H1 (cell line): Measurements from ENCODE around the gene OPCML. TPM values are rescaled to one million over a fixed set of nuclear protein-coding genes. Genes with fewer than 3 reads are reported as not detected.

Experiments
- CTCF ChIA-PET: fragments of 300-600 bp; sonication (Branson Sonifier 250); formaldehyde crosslinking; loops from one replicate; lab custom pipeline; 2021; ENCODE audit not compliant: partially characterized antibody; lab: Charles Lee
- POLR2A ChIA-PET: fragments of 300-600 bp; sonication (Branson Sonifier 250); formaldehyde crosslinking; loops from one replicate; lab custom pipeline; 2021; ENCODE audit warnings: inconsistent platforms; ENCODE audit not compliant: partially characterized antibody; lab: Charles Lee
- DNase-seq, 2 experiments: peaks; one replicate each; pipeline versions ENCODE4 v3.0.0 to v3.0.0-alpha.2; 2010 to 2022; ENCODE audit warnings: low spot score in 2 of 2, low read depth in 1 of 2, mixed read lengths in 1 of 2
- FAIRE-seq: peaks from 2 replicates; lab custom pipeline; 2011; peaks lifted over from hg19 to GRCh38; lab: Jason Lieb, UNC
- H2AFZ ChIP-seq: 2 replicates; pipeline ENCODE4 v1.8.1; 2012; ENCODE audit warnings: low read length, inconsistent platforms
- H2AK5ac ChIP-seq: 2 replicates; pipeline ENCODE4 v1.6.1; 2013; ENCODE audit warnings: low read depth, low read length
- H2BK120ac ChIP-seq: replicated peaks from 2 replicates; pipeline ENCODE3; 2013; ENCODE audit warnings: low read depth, low read length, inconsistent platforms
- H2BK12ac ChIP-seq: 2 replicates; pipeline ENCODE4 v1.6.1; 2013; ENCODE audit warnings: low read depth, low read length
- H2BK15ac ChIP-seq: 2 replicates; pipeline ENCODE4 v1.6.1; 2013; ENCODE audit warnings: low read length
- H2BK20ac ChIP-seq: 2 replicates; pipeline ENCODE4 v1.6.1; 2013; ENCODE audit warnings: low read length
- H2BK5ac ChIP-seq: 2 replicates; pipeline ENCODE4 v1.6.1; 2013; ENCODE audit warnings: low read depth, low read length
- H3K14ac ChIP-seq: 2 replicates; pipeline ENCODE4 v1.6.1; 2013; ENCODE audit warnings: inconsistent platforms; ENCODE audit not compliant: insufficient read length
- H3K18ac ChIP-seq: 2 replicates; pipeline ENCODE4 v1.6.1; 2013; ENCODE audit warnings: low read length; ENCODE audit errors: extremely low read depth
- H3K23ac ChIP-seq: 2 replicates; pipeline ENCODE4 v1.6.1; 2013; ENCODE audit warnings: inconsistent platforms; ENCODE audit not compliant: insufficient read length
- H3K23me2 ChIP-seq: 2 replicates; pipeline ENCODE4 v1.6.1; 2013; ENCODE audit warnings: low read depth, low read length
- H3K27ac ChIP-seq: 2 replicates; pipeline ENCODE4 v1.6.1; 2011; ENCODE audit warnings: low read depth, low read length, inconsistent platforms
- H3K27me3 ChIP-seq, 4 experiments: replicated peaks in 1 of 4; 1 replicate in 1 of 4; 2 replicates in 3 of 4; pipeline versions ENCODE4 v1.6.1 to v1.8.1; 2011 to 2013; ENCODE audit warnings: low read length in 3 of 4, mild to moderate bottlenecking in 3 of 4, inconsistent platforms in 2 of 4, mixed read lengths in 2 of 4, moderate library complexity in 1 of 4; ENCODE audit not compliant: control insufficient read depth in 3 of 4, insufficient read depth in 3 of 4; ENCODE audit errors: extremely low read depth in 1 of 4
- H3K36me3 ChIP-seq, 4 experiments: 2 replicates each; pipeline versions ENCODE4 v1.6.1 to v1.8.1; 2011 to 2013; ENCODE audit warnings: mild to moderate bottlenecking in 4 of 4, low read length in 3 of 4, moderate library complexity in 2 of 4, control low read depth in 1 of 4, inconsistent platforms in 1 of 4; ENCODE audit not compliant: insufficient read depth in 4 of 4, control insufficient read depth in 2 of 4
- H3K4ac ChIP-seq: replicated peaks from 2 replicates; pipeline ENCODE3; 2013; ENCODE audit warnings: low read length, low read depth, mixed read lengths, inconsistent platforms; ENCODE audit not compliant: insufficient read length
- H3K4me1 ChIP-seq, 4 experiments: replicated peaks in 1 of 4; 1 replicate in 1 of 4; 2 replicates in 3 of 4; pipeline versions ENCODE4 v1.6.1 to v1.8.1; 2011 to 2013; ENCODE audit warnings: low read length in 3 of 4, inconsistent platforms in 2 of 4, mixed read lengths in 1 of 4; ENCODE audit not compliant: insufficient read depth in 4 of 4, control insufficient read depth in 3 of 4
- H3K4me2 ChIP-seq, 2 experiments: 2 replicates each; pipeline versions ENCODE4 v1.6.1 to v1.8.1; 2011 to 2013; ENCODE audit warnings: low read depth in 2 of 2, low read length in 2 of 2, control low read depth in 1 of 2, inconsistent platforms in 1 of 2, mild to moderate bottlenecking in 1 of 2; ENCODE audit not compliant: insufficient read depth in 1 of 2
- H3K4me3 ChIP-seq, 4 experiments: fragments of 200-600, 300-600 bp in 1 of 4; sonication (generic), shearing (Covaris generic), sonication (Bioruptor Twin) in 1 of 4; 2 replicates each; pipeline versions ENCODE4 v1.5.1 to v1.8.1; 2011 to 2016; ENCODE audit warnings: low read length in 4 of 4, low read depth in 3 of 4, control low read depth in 2 of 4, inconsistent platforms in 2 of 4, mild to moderate bottlenecking in 2 of 4, mixed read lengths in 1 of 4, moderate library complexity in 1 of 4; ENCODE audit not compliant: insufficient read depth in 2 of 4; ENCODE audit errors: extremely low read depth in 1 of 4
- H3K56ac ChIP-seq: replicated peaks from 2 replicates; pipeline ENCODE3; 2013; ENCODE audit warnings: low read depth, mild to moderate bottlenecking, mixed read lengths, low read length, inconsistent platforms; ENCODE audit not compliant: insufficient read length
- H3K79me1 ChIP-seq: 2 replicates; pipeline ENCODE4 v1.6.1; 2013; ENCODE audit warnings: low read depth, low read length, control low read depth
- H3K79me2 ChIP-seq, 2 experiments: 2 replicates each; pipeline versions ENCODE4 v1.6.1 to v1.8.1; 2012 to 2013; ENCODE audit warnings: low read length in 2 of 2, mild to moderate bottlenecking in 2 of 2, inconsistent platforms in 1 of 2; ENCODE audit not compliant: insufficient read depth in 2 of 2, control insufficient read depth in 1 of 2
- H3K9ac ChIP-seq, 4 experiments: replicated peaks in 1 of 4; 1 replicate in 1 of 4; 2 replicates in 3 of 4; pipeline versions ENCODE4 v1.6.1 to v1.8.1; 2011 to 2013; ENCODE audit warnings: low read depth in 3 of 4, low read length in 3 of 4, control low read depth in 2 of 4, mild to moderate bottlenecking in 2 of 4, moderate library complexity in 2 of 4, inconsistent platforms in 1 of 4; ENCODE audit errors: extremely low read depth in 1 of 4
- H3K9me3 ChIP-seq, 2 experiments: 2 replicates each; pipeline versions ENCODE4 v1.6.1 to v1.8.1; 2012 to 2013; ENCODE audit warnings: mild to moderate bottlenecking in 2 of 2, moderate library complexity in 2 of 2, control low read depth in 1 of 2, inconsistent platforms in 1 of 2, low read depth in 1 of 2, low read length in 1 of 2, mixed read lengths in 1 of 2; ENCODE audit not compliant: insufficient read depth in 2 of 2
- H4K20me1 ChIP-seq, 2 experiments: replicated peaks in 1 of 2; 2 replicates each; pipeline versions ENCODE3 to v1.8.1; 2011 to 2013; ENCODE audit warnings: inconsistent platforms in 2 of 2, low read length in 2 of 2, mild to moderate bottlenecking in 1 of 2; ENCODE audit not compliant: insufficient read depth in 2 of 2, control insufficient read depth in 1 of 2
- H4K5ac ChIP-seq: 2 replicates; pipeline ENCODE4 v1.6.1; 2013; ENCODE audit warnings: low read length, low read depth, mixed read lengths, inconsistent platforms; ENCODE audit not compliant: insufficient read length
- H4K8ac ChIP-seq: 2 replicates; pipeline ENCODE4 v1.8.0; 2013; ENCODE audit warnings: mild to moderate bottlenecking, moderate library complexity, low read length, inconsistent platforms; ENCODE audit not compliant: insufficient read depth; ENCODE audit errors: extremely low read depth
- H4K91ac ChIP-seq: replicated peaks from 2 replicates; pipeline ENCODE3; 2013; ENCODE audit warnings: low read length, mixed read lengths, inconsistent platforms; ENCODE audit not compliant: insufficient read length
- ASH2L ChIP-seq: fragments of 200-600, 300-600 bp; sonication (generic); IDR thresholded peaks from one replicate; pipeline ENCODE4 v1.7.1; 2017; ENCODE audit warnings: low read length
- ATF3 ChIP-seq: IDR thresholded peaks from 2 replicates; pipeline ENCODE4 v1.6.1; 2011; ENCODE audit warnings: low read depth, mild to moderate bottlenecking, low read length; ENCODE audit not compliant: insufficient read depth
- BRCA1 ChIP-seq: IDR thresholded peaks from 2 replicates; pipeline ENCODE4 v1.6.1; 2012; ENCODE audit warnings: low read depth, low read length, improper control_type of control experiment
- CEBPB ChIP-seq: IDR thresholded peaks from 2 replicates; pipeline ENCODE4 v1.6.1; 2012; ENCODE audit warnings: low read depth, low read length
- FOSL1 ChIP-seq: IDR thresholded peaks from 2 replicates; pipeline ENCODE4 v1.6.1; 2011; ENCODE audit warnings: mild to moderate bottlenecking, low read depth, low read length, moderate library complexity; ENCODE audit not compliant: insufficient read depth
- GABPA ChIP-seq: IDR thresholded peaks from 2 replicates; pipeline ENCODE4 v1.6.1; 2011; ENCODE audit warnings: mild to moderate bottlenecking, low read length, moderate library complexity, borderline replicate concordance; ENCODE audit not compliant: insufficient read depth
- RFX5 ChIP-seq: IDR thresholded peaks from 2 replicates; pipeline ENCODE4 v1.6.1; 2011; ENCODE audit warnings: low read depth, low read length, improper control_type of control experiment, borderline replicate concordance
- SP1 ChIP-seq: IDR thresholded peaks from 2 replicates; pipeline ENCODE4 v1.6.1; 2011; ENCODE audit warnings: low read depth, low read length
- TEAD4 ChIP-seq: IDR thresholded peaks from 2 replicates; pipeline ENCODE4 v1.6.1; 2012; ENCODE audit warnings: low read depth, low read length, inconsistent platforms, mixed read lengths
- WGBS, 2 experiments: shearing (Covaris generic) in 1 of 2; methylation state at CpG; one replicate each; pipeline versions ENCODE4 v1.1.6 to v1.1.7; 2013 to 2015; ENCODE audit warnings: low lambda C conversion rate in 2 of 2, mixed read lengths in 2 of 2, inconsistent platforms in 1 of 2, low coverage in 1 of 2, missing lambda C conversion rate in 1 of 2; ENCODE audit not compliant: insufficient replicate concordance in 2 of 2, insufficient coverage in 1 of 2, insufficient read length in 1 of 2; ENCODE audit errors: extremely low coverage in 1 of 2, missing lambda C conversion rate in 1 of 2; 5-methylcytosine and 5-hydroxymethylcytosine counted together
- polyA plus RNA-seq, 7 experiments: library from polyadenylated mRNA; depleted of rRNA in 3 of 7; stranded (reverse) in 5 of 7; unstranded in 2 of 7; fragments of >200 nt in 5 of 7; fragments of 200-250 nt in 2 of 7; gene quantifications; 1 replicate in 5 of 7; 2 replicates in 1 of 7; 4 replicates in 1 of 7; pipeline versions ENCODE4 v1.2.1 to v1.2.3, GENCODE V29; 2011 to 2013; ENCODE audit warnings: missing spikeins in 2 of 7, mixed read lengths in 2 of 7
- total RNA-seq: library from RNA; stranded (reverse); fragmentation: NEBNext Ultra II Directional; extraction: Animal tissue kit (Norgen Biotek cat#: 25700); gene quantifications from 2 replicates; pipeline ENCODE4 v1.2.1, GENCODE V29; 2021

OPCML gene
- total and polyA plus RNA-seq, 2 of the 8 experiments (the other 6 are each of a cell fraction or from before 2014, with no cell fraction given), result 2.3 to 3.1 TPM

- no peak overlapping the region for H2AK5ac ChIP-seq
- no peaks in the 10 kb centered on the region for H3K27me3 ChIP-seq
- no peak overlapping the region for H2BK20ac ChIP-seq
- ChIA-PET CTCF (interaction anchor here (0.8 to 2.5 kb wide), 4 partner anchors 16 to 249 kb away, joined by 3 to 23 read pairs (median 3); no protein-coding TSS in a partner anchor), POLR2A (no interaction called here)
- no peaks in the 10 kb centered on the region; the same call in 1 of the 2 replicates for H3K79me1 ChIP-seq
- TF ChIP-seq FOSL1, result no peak
- TF ChIP-seq ASH2L, result no peak
- TF ChIP-seq ATF3, result no peak
- TF ChIP-seq RFX5, result no peak
- TF ChIP-seq GABPA, result no peak
- TF ChIP-seq TEAD4, result no peak
- TF ChIP-seq SP1, result no peak
- TF ChIP-seq CEBPB, result no peak
- TF ChIP-seq BRCA1, result no peak
- no peak overlapping the region for H2BK5ac ChIP-seq
- H3K4ac ChIP-seq, result no peak overlapping the region
- H3K4me3 ChIP-seq, result no peak overlapping the region
- no peak overlapping the region for H2BK120ac ChIP-seq
- H3K36me3 ChIP-seq, result no peaks in the 10 kb centered on the region
- no peak overlapping the region for H3K23ac ChIP-seq
- no peak overlapping the region for H3K9ac ChIP-seq
- H3K14ac ChIP-seq, result no peak overlapping the region
- no peak overlapping the region for H3K56ac ChIP-seq
- H3K79me2 ChIP-seq, result no peaks in the 10 kb centered on the region
- no peaks in the 10 kb centered on the region for H3K4me1 ChIP-seq
- H2BK12ac ChIP-seq, result no peak overlapping the region
- H3K4me2 ChIP-seq, result no peak overlapping the region
- FAIRE-seq (no peak), DNase-seq (no peak)
- no peak overlapping the region for H3K18ac ChIP-seq
- H3K27ac ChIP-seq, result no peak overlapping the region
- no peak overlapping the region for H4K5ac ChIP-seq
- no peak overlapping the region for H4K91ac ChIP-seq
- H2BK15ac ChIP-seq, result no peak overlapping the region
- H2AFZ ChIP-seq, result no peak overlapping the region
- no peak overlapping the region for H4K8ac ChIP-seq
- 91% methylated on average over 4 of the region's 4 CpGs; no CpG with 5 or more reads in 1 of the 2 experiments for WGBS, 2 experiments
- no peaks in the 10 kb centered on the region for H4K20me1 ChIP-seq
- no peaks in the 10 kb centered on the region for H3K23me2 ChIP-seq
- H3K9me3 ChIP-seq, result no peaks in the 10 kb centered on the region; a peak in 1 of 4 replicates
These were observed 125.8 kb downstream of the OPCML start for GRCh38 chr11:133406489-133406888.
